GM18526 (cell line): ENCODE measurements around the gene NRM.

Experiments
- POLR2A ChIP-seq: IDR thresholded peaks from 3 replicates; pipeline ENCODE4 v1.6.1; 2011; ENCODE audit not compliant: insufficient read length; ENCODE audit errors: extremely low read depth

The NRM gene

DNA sequence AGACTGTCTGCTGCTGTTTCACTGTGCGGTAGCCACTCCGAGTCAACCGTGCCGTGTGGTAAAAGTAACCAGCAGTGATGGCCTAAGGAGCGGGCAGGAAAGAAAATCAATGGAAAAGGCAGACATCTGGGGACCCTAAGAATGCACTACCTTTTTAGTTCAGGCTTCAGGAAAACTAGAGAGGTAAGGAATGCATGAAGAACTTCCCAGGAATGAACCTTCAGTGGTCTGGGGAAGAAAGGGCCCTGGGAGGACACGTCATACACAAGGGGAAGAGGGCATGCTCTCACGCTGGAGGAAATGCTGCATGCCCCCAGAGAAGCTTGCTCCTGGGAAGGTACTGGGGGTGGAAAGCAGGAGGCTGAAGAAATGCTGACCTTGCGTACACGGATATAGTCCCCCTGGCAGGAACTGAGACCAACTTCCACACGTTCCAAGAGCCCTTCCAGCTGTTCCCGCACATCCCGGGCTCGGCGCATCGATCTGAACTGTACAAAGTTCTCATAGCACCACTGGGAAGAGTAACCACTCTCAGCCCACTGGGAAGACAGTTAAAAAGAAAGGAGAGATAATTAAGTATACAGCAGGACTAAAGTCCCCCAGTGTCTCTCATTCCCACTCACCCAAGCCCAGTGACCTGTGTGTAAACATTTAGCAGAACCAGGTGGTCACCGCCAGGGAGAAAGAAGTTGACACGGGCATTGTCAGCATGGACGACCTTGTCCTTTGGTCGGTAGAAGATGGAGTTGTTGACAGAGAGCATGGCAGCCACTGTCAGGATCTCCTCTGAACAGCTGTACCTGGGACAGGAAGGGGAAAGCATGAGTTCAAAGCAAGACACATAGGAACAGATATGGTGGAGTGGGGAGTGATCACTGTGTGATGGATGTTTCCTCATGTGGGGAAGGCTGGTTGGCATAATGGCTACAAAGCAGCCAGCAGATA is 35.7 kb downstream of the NRM start:
- TF ChIP-seq POLR2A: no peak

DNA sequence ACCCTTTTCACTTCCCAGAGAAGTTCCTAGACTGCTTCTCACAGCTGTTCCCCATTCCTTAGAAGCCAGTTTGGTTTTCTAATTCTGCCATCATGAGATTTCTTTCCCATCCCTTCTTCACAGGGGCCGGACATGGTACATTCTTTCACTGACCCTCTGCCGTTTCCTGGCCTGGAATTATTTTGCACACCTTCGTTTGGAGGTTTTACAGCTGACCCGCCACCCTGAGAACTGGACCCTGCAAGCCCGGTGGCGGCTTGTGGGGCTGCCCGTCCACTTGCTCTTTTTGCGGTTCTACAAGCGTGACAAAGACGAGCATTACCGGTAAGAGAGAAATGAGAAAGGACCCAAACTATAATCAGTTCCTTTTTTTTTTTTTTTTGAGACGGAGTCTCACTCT is 39.6 kb downstream of the NRM start:
- TF ChIP-seq POLR2A: no peak

DNA sequence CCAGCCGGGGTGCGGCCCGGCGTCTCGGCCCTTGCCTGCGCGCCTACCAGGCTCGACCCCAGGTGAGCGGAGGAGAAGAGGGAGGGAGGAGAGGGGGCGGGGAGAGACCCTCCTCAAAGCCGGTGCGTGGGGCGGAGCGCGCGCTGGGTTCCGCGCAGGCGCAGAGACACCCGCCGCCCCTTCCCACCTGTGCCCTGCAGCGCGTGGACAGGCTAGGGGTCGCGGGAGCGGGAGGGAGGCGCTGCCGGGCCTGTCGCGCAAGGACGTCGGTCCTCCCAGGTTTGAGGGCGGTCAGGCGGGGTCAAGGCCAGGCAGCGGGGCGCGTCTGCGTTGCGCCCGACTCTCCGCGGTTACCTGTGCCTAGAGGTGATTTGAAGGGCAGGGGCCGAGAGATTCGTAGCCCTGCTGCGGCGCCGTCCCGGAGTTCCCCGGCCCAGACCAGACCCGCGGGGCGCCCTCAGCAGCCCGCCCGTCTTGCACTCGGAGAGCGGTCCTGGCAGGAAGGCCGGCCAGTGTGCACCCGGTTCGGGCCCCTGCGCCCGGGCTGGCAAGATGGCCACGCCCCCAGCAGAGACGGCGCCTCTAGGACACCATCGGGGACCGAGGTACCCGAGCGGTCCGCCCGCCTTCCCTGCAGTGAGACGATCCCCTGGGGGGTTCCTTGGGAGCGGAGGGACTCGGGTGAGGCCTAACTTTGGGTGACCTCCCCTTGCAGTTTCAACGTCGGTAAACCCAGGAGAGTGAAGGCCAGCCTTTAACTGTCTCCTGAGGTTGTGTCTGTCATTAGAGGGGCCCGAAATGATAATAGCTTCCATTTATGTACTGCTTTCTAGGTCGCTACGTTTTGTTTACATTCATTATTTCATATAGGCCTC is 43.3 kb downstream of the NRM start:
- TF ChIP-seq POLR2A: peak; percentile 38

DNA sequence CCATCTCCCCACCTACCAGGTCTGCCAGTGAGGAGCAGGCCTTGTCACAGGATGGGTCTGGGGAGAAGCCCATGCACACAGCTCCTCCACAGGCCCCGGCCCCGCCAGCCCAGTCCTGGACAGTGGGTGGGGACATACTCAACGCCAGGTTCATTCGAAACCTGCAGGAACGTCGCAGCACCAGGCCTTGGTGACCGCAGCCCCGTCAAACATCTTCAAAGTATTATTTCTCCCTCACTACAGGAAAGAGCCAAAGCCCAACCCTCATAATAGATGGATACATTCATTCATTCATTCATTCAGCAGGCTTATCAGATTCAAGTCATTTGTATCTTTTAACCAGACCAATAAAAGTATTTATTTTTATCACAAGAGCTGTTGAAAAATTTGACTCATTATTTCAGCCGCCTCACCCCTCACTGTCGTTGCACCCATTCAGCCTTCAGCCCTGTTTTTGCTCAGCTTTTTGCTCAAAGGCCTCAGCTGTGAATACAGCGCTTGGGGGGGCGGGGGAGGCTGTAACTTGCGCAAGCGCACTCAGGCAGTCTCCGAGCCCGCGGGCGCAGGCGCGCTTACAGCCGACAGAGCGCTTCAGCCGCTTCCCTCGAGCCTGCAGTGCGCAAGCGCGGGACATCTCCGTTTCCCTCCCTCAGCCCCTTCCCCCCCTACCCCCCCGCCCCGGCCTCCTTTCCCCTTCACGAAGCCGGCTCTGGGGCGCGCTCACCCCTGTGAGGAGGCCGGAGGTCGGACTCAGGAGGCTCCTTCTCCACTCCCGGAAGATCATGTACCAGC is 44.1 kb downstream of the NRM start, which contains the start of gene C6orf136:
Gene C6orf136 (plus strand): TSS at position 684 of the 792 bp plus-strand sequence. CDS start 99 bp downstream, at position 783.
- TF ChIP-seq POLR2A: no peak

DNA sequence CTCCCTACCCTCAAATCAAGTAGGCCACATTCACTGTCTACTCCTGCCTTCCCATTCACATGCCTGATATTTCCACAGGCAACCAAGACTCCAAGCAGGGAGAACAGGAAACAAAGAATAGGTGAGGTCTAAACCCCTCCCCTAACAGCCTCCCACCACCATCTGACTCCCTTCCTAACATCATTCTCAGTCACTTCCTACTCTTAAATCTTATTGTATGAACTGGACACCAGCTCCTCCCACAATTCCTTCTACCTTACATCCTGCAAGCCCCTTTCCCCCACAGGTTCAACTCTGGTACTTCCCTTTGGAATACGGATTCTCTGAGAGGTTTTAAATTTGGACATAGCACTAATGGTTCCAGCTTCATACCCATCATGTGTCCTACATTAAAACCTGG is 44.8 kb downstream of the NRM start:
- no peak for TF ChIP-seq POLR2A

DNA sequence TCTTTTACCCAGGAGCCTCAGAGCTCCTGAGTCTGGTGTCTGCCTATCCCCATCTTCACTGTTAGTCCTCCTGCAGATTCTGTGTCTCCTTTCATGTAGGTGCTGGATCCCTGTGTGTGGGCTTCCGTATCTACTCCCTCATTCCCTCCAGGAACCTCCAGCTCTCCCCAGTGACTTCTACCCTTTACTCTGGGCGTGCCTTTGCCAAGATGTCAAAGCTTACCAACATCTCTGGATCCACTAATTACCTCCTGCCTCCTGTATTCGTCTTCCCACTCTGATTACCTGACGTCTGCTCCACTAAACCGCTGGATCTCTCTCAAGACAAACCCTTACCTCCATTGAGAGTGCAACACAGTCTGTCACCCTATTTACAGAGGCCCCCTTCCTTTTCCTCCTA is 46.0 kb downstream of the NRM start:
- TF ChIP-seq POLR2A: no peak

DNA sequence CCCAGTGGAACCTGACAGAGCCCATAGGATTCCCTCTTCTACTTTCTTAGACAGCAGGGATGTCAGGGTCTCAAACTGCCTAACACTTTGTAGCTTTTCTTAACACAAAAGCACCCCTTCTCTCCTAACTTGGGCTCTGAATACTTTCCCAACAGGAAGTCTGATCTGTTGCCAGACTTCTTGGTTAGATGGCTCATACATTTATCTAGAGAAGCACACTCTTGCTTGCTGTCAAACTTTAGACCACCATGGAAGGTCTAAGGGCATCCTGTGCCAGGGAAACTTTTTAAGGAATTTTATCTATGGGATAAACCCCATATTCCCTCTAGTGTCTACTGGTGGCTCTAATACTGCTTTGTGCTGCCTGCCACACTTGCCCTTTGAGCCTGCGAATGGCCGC is 47.1 kb downstream of the NRM start:
- TF ChIP-seq POLR2A: no peak

DNA sequence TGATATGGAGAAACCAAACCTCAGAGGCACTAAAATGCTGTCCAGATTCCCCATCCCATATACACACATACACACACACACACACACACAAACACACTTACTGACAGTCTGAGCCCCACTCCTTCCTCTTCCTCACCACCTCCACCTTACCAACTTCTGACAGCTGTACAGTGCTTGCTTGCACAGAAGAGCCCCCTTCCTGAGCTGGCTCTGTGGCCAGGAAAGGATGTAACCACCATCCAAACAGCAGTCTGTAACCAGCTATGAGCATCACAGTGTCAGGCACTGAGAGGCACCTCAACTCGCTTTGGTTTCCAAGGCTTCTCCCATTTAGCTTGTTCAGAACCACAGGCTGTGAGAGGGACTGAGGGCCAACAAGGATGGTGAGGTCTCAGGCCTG is 49.7 kb downstream of the NRM start:
- TF ChIP-seq POLR2A: no peak

DNA sequence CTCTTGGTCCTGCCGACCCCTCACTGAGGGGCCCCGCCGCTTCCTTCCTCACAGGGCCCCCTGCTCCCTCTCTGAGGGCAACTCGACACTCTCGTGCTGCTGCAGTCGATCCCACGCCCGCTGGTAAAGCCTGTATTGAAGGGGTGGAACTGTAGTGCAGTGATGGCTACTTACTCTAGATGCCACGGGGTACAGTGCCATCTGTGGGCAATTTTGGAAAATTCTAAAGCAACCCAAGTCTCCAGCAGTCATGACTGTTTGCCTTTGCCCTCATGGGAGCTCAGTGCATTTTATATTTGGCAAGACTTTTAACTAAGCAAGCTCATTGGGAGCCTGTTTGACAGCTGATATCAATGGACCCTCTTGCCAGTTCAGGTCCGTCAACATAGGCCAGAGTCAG is 50.3 kb downstream of the NRM start:
- no peak for TF ChIP-seq POLR2A
